ENCODE results near the gene CLRN1.
A peak's percentile ranks its signal among the peaks of the same experiment; 100 is the strongest.

CLRN1 gene

GRCh38 chr3:150975086-150975991 is 2.8 kb upstream of the CLRN1 start:
- Histone ChIP-seq H3K27me3 (ENCODE audit: control insufficient read depth, insufficient read depth, low read length) (no peaks in the 10 kb centered on the region), H3K9me3 (ENCODE audit: control insufficient read depth, insufficient read depth, low read length) (no peaks in the 10 kb centered on the region), H3K27ac (ENCODE audit: low read depth, low read length) (peak overlapping the region; percentile 65), H3K4me1 (ENCODE audit: control insufficient read depth, insufficient read depth, low read length) (peaks cover 51% of the 10 kb centered on the region), H3K36me3 (ENCODE audit: control insufficient read depth, insufficient read depth, low read length) (no peaks in the 10 kb centered on the region), H3K9ac (ENCODE audit: low read depth, low read length) (no peak overlapping the region), H3K4me3 (ENCODE audit: low read depth, low read length) (no peak overlapping the region)

- no peak overlapping the region for H3K9ac ChIP-seq (ENCODE audit: low read depth, low read length)
- no peaks in the 10 kb centered on the region for H3K36me3 ChIP-seq (ENCODE audit: control insufficient read depth, insufficient read depth, low read length)
- peaks cover 40% of the 10 kb centered on the region for H3K4me1 ChIP-seq (ENCODE audit: control insufficient read depth, insufficient read depth, low read length)
- H3K27ac ChIP-seq (ENCODE audit: low read depth, low read length), result peak overlapping the region; percentile 89
- no peaks in the 10 kb centered on the region for H3K27me3 ChIP-seq (ENCODE audit: control insufficient read depth, insufficient read depth, low read length)
- H3K4me3 ChIP-seq (ENCODE audit: low read depth, low read length), result peak overlapping the region; percentile 7; the same call in 1 of the 2 replicates
- H3K9me3 ChIP-seq (ENCODE audit: control insufficient read depth, insufficient read depth, low read length), result no peaks in the 10 kb centered on the region
Measured at GRCh38 chr3:150970665-150971324, 1.7 kb downstream of the CLRN1 start.

DNA sequence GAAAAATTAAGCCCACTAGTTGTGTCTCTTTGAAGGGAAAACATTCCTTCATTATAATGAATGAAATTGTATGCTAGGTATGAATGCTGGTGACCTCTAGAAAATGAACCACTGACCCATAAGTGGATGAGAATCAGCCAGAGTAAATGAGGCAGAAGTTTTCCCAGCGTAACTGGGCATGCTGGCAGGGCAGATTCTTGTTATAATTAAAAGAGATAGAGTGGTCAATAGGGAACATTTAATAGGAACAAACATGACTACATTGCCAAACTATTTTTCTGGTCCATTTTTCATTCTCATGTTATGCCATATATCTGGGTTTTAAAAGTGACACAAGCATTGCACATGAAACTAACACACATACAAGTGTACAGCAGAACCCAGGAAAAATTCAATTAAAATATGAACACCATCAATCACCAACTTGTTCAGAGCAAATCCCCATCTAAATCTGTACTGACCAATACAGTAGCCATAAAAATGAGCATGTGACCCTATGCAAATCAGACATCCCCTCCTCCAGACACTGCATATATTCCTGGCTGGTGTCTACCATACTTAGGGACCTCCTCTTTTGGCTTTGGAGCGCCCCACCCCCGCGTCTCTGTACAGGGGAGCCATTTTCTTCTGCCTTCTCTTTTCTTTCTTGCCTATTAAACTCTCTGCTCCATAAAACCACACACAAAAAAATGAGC is 4.0 kb downstream of the CLRN1 start:
- Histone ChIP-seq H3K27me3 (ENCODE audit: control insufficient read depth, insufficient read depth, low read length) (no peaks in the 10 kb centered on the region), H3K9me3 (ENCODE audit: control insufficient read depth, insufficient read depth, low read length) (no peaks in the 10 kb centered on the region), H3K4me3 (ENCODE audit: low read depth, low read length) (no peak overlapping the region), H3K27ac (ENCODE audit: low read depth, low read length) (no peak overlapping the region), H3K9ac (ENCODE audit: low read depth, low read length) (no peak overlapping the region), H3K36me3 (ENCODE audit: control insufficient read depth, insufficient read depth, low read length) (no peaks in the 10 kb centered on the region), H3K4me1 (ENCODE audit: control insufficient read depth, insufficient read depth, low read length) (peaks cover 31% of the 10 kb centered on the region)

DNA sequence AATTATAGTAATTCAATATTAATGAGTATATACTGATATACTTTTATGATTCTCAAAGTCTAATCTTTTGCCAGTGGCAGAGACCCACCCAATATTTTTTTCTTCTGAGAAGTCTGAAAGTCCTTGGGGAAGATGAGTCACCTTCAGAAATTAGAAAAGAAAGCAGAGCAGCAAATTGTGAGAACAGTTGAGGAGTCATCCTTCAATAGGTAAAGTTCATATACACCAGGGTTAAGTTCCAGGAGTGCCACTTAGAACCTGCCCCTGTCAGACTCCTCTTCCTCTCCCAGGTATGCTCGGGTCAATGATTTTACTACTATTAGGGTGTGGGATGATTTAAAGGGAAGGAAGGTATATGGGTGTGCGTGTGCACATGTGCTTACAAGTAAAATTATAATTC is 7.1 kb downstream of the CLRN1 start:
- H3K9me3 ChIP-seq (ENCODE audit: control insufficient read depth, insufficient read depth, low read length), result no peaks in the 10 kb centered on the region

GRCh38 chr3:150961949-150962348 is 10.6 kb downstream of the CLRN1 start:
- Histone ChIP-seq H3K27ac (ENCODE audit: low read depth, low read length) (no peak overlapping the region), H3K9ac (ENCODE audit: low read depth, low read length) (no peak overlapping the region), H3K27me3 (ENCODE audit: control insufficient read depth, insufficient read depth, low read length) (no peaks in the 10 kb centered on the region), H3K36me3 (ENCODE audit: control insufficient read depth, insufficient read depth, low read length) (no peaks in the 10 kb centered on the region), H3K4me1 (ENCODE audit: control insufficient read depth, insufficient read depth, low read length) (no peaks in the 10 kb centered on the region), H3K4me3 (ENCODE audit: low read depth, low read length) (no peak overlapping the region), H3K9me3 (ENCODE audit: control insufficient read depth, insufficient read depth, low read length) (no peaks in the 10 kb centered on the region)

More for the DNA sequence above, 7.1 kb downstream of the CLRN1 start:
- H3K9ac ChIP-seq (ENCODE audit: low read depth, low read length), result no peak overlapping the region
- peaks cover 5% of the 10 kb centered on the region for H3K4me1 ChIP-seq (ENCODE audit: control insufficient read depth, insufficient read depth, low read length)
- H3K27ac ChIP-seq (ENCODE audit: low read depth, low read length), result no peak overlapping the region
- H3K27me3 ChIP-seq (ENCODE audit: control insufficient read depth, insufficient read depth, low read length), result no peaks in the 10 kb centered on the region
- no peak overlapping the region for H3K4me3 ChIP-seq (ENCODE audit: low read depth, low read length)
- H3K36me3 ChIP-seq (ENCODE audit: control insufficient read depth, insufficient read depth, low read length), result no peaks in the 10 kb centered on the region

- H3K9ac ChIP-seq (ENCODE audit: low read depth, low read length), result no peak overlapping the region
- H3K36me3 ChIP-seq (ENCODE audit: control insufficient read depth, insufficient read depth, low read length), result no peaks in the 10 kb centered on the region
Measured at GRCh38 chr3:150960708-150961684, 11.5 kb downstream of the CLRN1 start.

DNA sequence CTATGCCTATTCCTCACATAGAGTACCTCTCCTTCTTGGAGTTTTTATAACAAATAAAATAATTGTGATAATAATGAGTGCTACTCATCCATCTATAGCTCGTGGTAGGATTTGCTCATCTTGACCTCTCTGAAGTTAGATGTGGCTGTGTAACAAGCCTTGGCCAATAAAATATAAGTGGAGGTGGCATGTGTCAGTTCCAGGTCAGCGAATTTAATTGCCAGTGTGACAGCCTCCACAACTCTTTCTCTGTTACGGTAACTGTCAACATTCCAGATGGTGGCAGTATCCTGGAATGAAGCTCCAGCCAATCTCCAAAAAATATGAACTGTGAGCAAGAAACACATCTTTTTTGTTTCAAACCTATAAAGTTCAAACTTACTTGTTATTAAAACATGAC is 13.8 kb downstream of the CLRN1 start:
- H3K9ac ChIP-seq (ENCODE audit: low read depth, low read length), result no peak overlapping the region

More at GRCh38 chr3:150960708-150961684, 11.5 kb downstream of the CLRN1 start:
- H3K27ac ChIP-seq (ENCODE audit: low read depth, low read length), result no peak overlapping the region
- no peaks in the 10 kb centered on the region for H3K27me3 ChIP-seq (ENCODE audit: control insufficient read depth, insufficient read depth, low read length)
- no peak overlapping the region for H3K4me3 ChIP-seq (ENCODE audit: low read depth, low read length)
- no peaks in the 10 kb centered on the region for H3K9me3 ChIP-seq (ENCODE audit: control insufficient read depth, insufficient read depth, low read length)
- H3K4me1 ChIP-seq (ENCODE audit: control insufficient read depth, insufficient read depth, low read length), result no peaks in the 10 kb centered on the region

GRCh38 chr3:150956376-150956775 is 16.2 kb downstream of the CLRN1 start:
- no peaks in the 10 kb centered on the region for H3K36me3 ChIP-seq (ENCODE audit: control insufficient read depth, insufficient read depth, low read length)
- no peaks in the 10 kb centered on the region for H3K27me3 ChIP-seq (ENCODE audit: control insufficient read depth, insufficient read depth, low read length)
- H3K4me3 ChIP-seq (ENCODE audit: low read depth, low read length), result no peak overlapping the region

More for the DNA sequence above, 13.8 kb downstream of the CLRN1 start:
- Histone ChIP-seq H3K27ac (ENCODE audit: low read depth, low read length) (no peak overlapping the region), H3K4me3 (ENCODE audit: low read depth, low read length) (no peak overlapping the region), H3K36me3 (ENCODE audit: control insufficient read depth, insufficient read depth, low read length) (no peaks in the 10 kb centered on the region), H3K27me3 (ENCODE audit: control insufficient read depth, insufficient read depth, low read length) (no peaks in the 10 kb centered on the region), H3K9me3 (ENCODE audit: control insufficient read depth, insufficient read depth, low read length) (no peaks in the 10 kb centered on the region), H3K4me1 (ENCODE audit: control insufficient read depth, insufficient read depth, low read length) (no peaks in the 10 kb centered on the region)

GRCh38 chr3:150951923-150952322 is 20.6 kb downstream of the CLRN1 start:
- H3K4me1 ChIP-seq (ENCODE audit: control insufficient read depth, insufficient read depth, low read length), result no peaks in the 10 kb centered on the region

More at GRCh38 chr3:150956376-150956775, 16.2 kb downstream of the CLRN1 start:
- Histone ChIP-seq H3K27ac (ENCODE audit: low read depth, low read length) (no peak overlapping the region), H3K4me1 (ENCODE audit: control insufficient read depth, insufficient read depth, low read length) (no peaks in the 10 kb centered on the region), H3K9me3 (ENCODE audit: control insufficient read depth, insufficient read depth, low read length) (no peaks in the 10 kb centered on the region), H3K9ac (ENCODE audit: low read depth, low read length) (no peak overlapping the region)

More at GRCh38 chr3:150951923-150952322, 20.6 kb downstream of the CLRN1 start:
- Histone ChIP-seq H3K27me3 (ENCODE audit: control insufficient read depth, insufficient read depth, low read length) (no peaks in the 10 kb centered on the region), H3K4me3 (ENCODE audit: low read depth, low read length) (no peak overlapping the region), H3K36me3 (ENCODE audit: control insufficient read depth, insufficient read depth, low read length) (no peaks in the 10 kb centered on the region), H3K9ac (ENCODE audit: low read depth, low read length) (no peak overlapping the region), H3K9me3 (ENCODE audit: control insufficient read depth, insufficient read depth, low read length) (no peaks in the 10 kb centered on the region), H3K27ac (ENCODE audit: low read depth, low read length) (no peak overlapping the region)
